Activated CD4-positive, alpha-beta T cell treated with anti-CD3 and anti-CD28 coated beads for 36 hours (primary cell): ENCODE data around the gene HAT1. TPM values are rescaled to one million over a fixed set of nuclear protein-coding genes. Genes with fewer than 3 reads are reported as not detected.
"Not testable (repeated sequence)": the region's sequence is repeated elsewhere in the genome, so short reads cannot be mapped to it uniquely, and the experiment has no call there.

Source experiments
- ATAC-seq: fragments of 200-7000 bp; cut with Tn5 transposase; one replicate; pipeline ENCODE4 v1.10.0; 2021; ENCODE audit warnings: mild to moderate bottlenecking, moderate library complexity
- CTCF ChIA-PET: fragments of 350-600 bp; sonication (Branson Sonifier 250); formaldehyde crosslinking; loops from one replicate; lab custom pipeline; 2021; ENCODE audit warnings: antibody characterized with exemption; lab: Charles Lee
- POLR2A ChIA-PET: fragments of 350-600 bp; sonication (Branson Sonifier 250); formaldehyde crosslinking; loops from one replicate; lab custom pipeline; 2021; ENCODE audit warnings: antibody characterized with exemption, inconsistent platforms; lab: Charles Lee
- DNase-seq: peaks from one replicate; pipeline ENCODE4 v3.0.0-alpha.2; 2020
- H3K27ac Mint-ChIP-seq: one replicate; pipeline ENCODE4 v1.8.0; 2021; ENCODE audit warnings: mixed read lengths
- H3K27me3 Mint-ChIP-seq: one replicate; pipeline ENCODE4 v1.8.0; 2021; ENCODE audit warnings: mixed read lengths
- H3K36me3 Mint-ChIP-seq: one replicate; pipeline ENCODE4 v1.8.0; 2021; ENCODE audit warnings: low read depth, mixed read lengths
- H3K4me1 Mint-ChIP-seq: one replicate; pipeline ENCODE4 v1.8.0; 2021; ENCODE audit warnings: mixed read lengths
- H3K4me3 Mint-ChIP-seq: one replicate; pipeline ENCODE4 v1.8.0; 2021; ENCODE audit warnings: mild to moderate bottlenecking, moderate library complexity, mixed read lengths
- H3K9me3 Mint-ChIP-seq: one replicate; pipeline ENCODE4 v1.8.0; 2021; ENCODE audit warnings: low read depth, mixed read lengths
- intact Hi-C, 2 experiments: fragments of 100-400 bp; cut with DNase I in 1 of 2; cut with micrococcal nuclease in 1 of 2; formaldehyde crosslinking; loops; one replicate each; pipeline versions ENCODE4 v1.14.2 to v1.15.1; 2022 to 2024; cut with DNase I, micrococcal nuclease
- total RNA-seq, 2 experiments: library from RNA; stranded (reverse); gene quantifications; one replicate each; pipeline ENCODE4 v1.2.3, GENCODE V29; 2021

HAT1 gene
- total RNA-seq, 2 experiments from 2014 or later = 88.5 to 92.6 TPM

DNA sequence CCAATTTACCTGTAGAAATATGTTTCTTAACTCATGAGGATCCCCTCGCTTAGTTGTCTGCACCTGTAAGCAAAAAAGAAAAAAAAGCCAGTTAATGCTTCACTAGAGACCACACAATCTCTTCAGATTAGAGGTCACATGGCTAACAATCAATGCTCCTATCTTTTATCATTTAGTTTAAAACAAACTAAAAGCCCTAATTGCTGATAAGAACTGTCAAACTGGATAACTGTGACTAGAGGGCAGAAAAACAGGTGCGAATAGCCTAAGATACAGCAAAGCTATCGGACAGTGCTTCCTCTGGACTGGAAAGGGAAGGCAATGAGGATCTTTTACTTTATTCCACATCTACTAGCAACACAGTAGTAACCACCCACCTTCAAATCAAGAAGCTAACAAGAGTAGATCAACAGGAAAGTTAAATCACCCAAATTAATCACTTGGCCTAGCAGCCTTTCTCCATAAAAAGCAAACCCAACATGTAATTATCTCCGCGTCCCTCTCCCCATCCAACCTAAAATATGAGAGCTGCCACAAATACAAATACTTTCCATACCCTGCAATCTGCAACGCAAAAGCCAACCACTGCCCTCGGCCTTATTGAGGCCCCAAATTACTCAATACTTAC, 29.0 kb upstream of the HAT1 start:
- ChIA-PET POLR2A (interaction anchor here (1.1 to 1.2 kb wide), 2 partner anchors 29 to 30 kb away, joined by 5 read pairs; partner anchors contain the start of gene HAT1), CTCF (interaction anchor here (0.6 to 1.6 kb wide), 5 partner anchors 8 to 209 kb away, joined by 3 to 4 read pairs (median 3); partner anchors contain the start of gene DLX2)
- no peak for DNase-seq
- H3K27me3 Mint-ChIP-seq = no peaks in the 10 kb centered on the region
- H3K27ac Mint-ChIP-seq = peak overlapping the region; percentile 98
- peaks cover 32% of the 10 kb centered on the region for H3K4me1 Mint-ChIP-seq
- H3K9me3 Mint-ChIP-seq = no peaks in the 10 kb centered on the region
- peaks cover 24% of the 10 kb centered on the region for H3K36me3 Mint-ChIP-seq
- intact Hi-C loops = loop anchor here (2.0 kb wide), 2 partner anchors 105 to 459 kb away; partner anchors contain the start of genes DCAF17 (in 1 of the 2) and METAP1D (in 1 of the 2)
- ATAC-seq = no peak
- peak overlapping the region; percentile 100 for H3K4me3 Mint-ChIP-seq

DNA sequence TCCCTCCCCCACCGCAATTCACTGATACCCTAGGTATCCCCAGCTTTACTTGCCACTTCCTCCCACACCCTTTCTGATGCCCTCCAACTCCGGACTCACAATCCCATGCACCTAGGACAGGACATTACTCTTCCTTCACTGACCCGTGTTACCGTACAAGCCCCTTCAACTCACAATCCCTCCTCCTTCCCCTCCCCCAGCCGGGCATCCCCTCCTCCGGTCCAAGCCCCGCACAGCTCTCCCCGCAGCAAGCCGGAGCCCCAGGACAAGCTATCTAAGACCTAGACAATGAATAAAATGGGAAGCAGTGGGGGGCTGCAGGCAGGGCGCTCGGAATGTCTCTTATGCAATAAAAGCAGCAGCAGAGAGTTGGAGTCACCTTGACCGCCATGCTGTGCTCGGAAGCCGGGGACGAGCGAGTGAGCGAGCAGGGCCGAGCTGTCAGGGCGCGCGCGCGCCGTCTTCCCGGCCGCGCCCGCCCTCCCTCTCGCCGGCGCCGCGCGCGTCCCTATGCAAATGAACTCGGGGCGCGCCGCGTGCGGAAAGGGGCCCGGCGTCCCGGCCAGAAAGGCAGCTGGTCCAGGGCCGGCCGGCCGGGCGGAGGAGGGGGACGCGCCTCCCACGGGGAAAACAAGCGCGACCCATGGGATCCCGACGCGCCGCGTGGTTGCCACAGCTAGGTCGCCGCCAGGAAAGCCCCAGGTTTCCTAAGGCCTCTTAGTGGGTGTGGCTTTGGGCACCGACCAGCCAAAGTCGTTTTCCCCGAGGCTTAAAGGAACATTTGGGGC, 28.2 kb upstream of the HAT1 start, which contains the start of gene SLC25A12:
TSS of gene SLC25A12 (minus strand) at position 421 of the 788 bp plus-strand sequence. CDS start at position 391, 30 bp downstream.
- POLR2A ChIA-PET = interaction anchor here (1.1 to 1.2 kb wide), 2 partner anchors 29 to 30 kb away, joined by 5 read pairs; partner anchors contain the start of gene HAT1
- H3K4me1 Mint-ChIP-seq = peaks cover 30% of the 10 kb centered on the region
- DNase-seq (peak; percentile 88), ATAC-seq (peak; percentile 98)
- peak within 1 kb of the TSS; percentile 98 for H3K27ac Mint-ChIP-seq
- intact Hi-C loops = loop anchor here (1.0 to 2.0 kb wide), 6 partner anchors 28 to 661 kb away; partner anchors contain the start of genes HAT1 (in 2 of the 2), METAP1D (in 2 of the 2), DCAF17 (in 1 of the 2) and DLX2 (in 1 of the 2)
- H3K4me3 Mint-ChIP-seq = peak within 1 kb of the TSS; percentile 100
- H3K36me3 Mint-ChIP-seq = peaks cover 22% of the 10 kb centered on the region
- CTCF ChIA-PET = interaction anchor here (0.6 to 1.4 kb wide), 4 partner anchors 8 to 217 kb away, joined by 3 to 5 read pairs (median 3); partner anchors contain the start of genes DLX2 and HAT1
- H3K27me3 Mint-ChIP-seq = no peaks in the 10 kb centered on the region
- no peaks in the 10 kb centered on the region for H3K9me3 Mint-ChIP-seq

DNA sequence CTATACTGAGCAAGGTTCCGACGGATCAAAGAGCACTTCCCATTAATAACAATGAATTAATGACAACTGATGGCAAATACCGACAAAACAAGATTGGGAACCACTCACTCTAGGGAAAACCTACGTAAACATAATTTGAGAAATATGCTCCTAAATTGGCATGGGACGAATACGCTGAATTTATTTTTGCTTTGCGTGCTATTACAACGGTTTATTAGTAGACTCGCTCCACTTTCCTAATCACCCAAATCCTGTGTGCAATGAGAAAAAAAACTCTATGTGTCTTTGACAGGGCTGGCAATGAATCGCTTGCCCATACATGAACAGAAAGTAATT, 27.7 kb upstream of the HAT1 start:
- Mint-ChIP-seq H3K27ac (peak overlapping the region; percentile 86), H3K36me3 (peaks cover 20% of the 10 kb centered on the region), H3K4me3 (peak overlapping the region; percentile 100), H3K4me1 (peaks cover 30% of the 10 kb centered on the region), H3K9me3 (no peaks in the 10 kb centered on the region), H3K27me3 (no peaks in the 10 kb centered on the region)
- ATAC-seq = no peak
- no peak for DNase-seq
- intact Hi-C loops = loop anchor here (1.0 to 2.0 kb wide), 4 partner anchors 28 to 660 kb away; partner anchors contain the start of genes HAT1 (in 2 of the 2), DLX2 (in 1 of the 2) and METAP1D (in 1 of the 2)
- CTCF ChIA-PET = interaction anchor here (0.6 to 1.4 kb wide), 3 partner anchors 28 to 217 kb away, joined by 3 to 5 read pairs (median 3); partner anchors contain the start of genes DLX2 and HAT1
- POLR2A ChIA-PET = interaction anchor here (1.2 kb wide), 1 partner anchor 28 kb away, joined by 5 read pairs; the partner anchor contains the start of gene HAT1

DNA sequence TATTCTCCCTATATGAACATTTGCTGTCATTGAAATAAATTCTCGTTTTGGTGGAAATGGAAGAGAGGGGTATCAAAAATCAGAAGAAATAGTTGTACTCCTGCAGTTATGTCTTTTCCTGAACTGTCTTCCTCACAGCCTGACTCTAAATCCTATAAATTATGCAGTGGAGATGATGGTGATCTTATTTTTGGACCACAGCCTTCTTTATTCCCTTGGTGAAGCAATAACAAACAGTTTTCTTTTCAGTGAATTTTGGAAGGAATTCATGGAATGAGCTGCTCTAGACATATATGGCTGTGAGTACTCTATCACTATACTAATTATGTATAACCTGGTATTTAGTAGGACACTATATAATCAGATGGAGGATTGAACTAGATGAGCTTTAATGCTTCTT, 26.5 kb upstream of the HAT1 start:
- no peak overlapping the region for H3K4me3 Mint-ChIP-seq

DNA sequence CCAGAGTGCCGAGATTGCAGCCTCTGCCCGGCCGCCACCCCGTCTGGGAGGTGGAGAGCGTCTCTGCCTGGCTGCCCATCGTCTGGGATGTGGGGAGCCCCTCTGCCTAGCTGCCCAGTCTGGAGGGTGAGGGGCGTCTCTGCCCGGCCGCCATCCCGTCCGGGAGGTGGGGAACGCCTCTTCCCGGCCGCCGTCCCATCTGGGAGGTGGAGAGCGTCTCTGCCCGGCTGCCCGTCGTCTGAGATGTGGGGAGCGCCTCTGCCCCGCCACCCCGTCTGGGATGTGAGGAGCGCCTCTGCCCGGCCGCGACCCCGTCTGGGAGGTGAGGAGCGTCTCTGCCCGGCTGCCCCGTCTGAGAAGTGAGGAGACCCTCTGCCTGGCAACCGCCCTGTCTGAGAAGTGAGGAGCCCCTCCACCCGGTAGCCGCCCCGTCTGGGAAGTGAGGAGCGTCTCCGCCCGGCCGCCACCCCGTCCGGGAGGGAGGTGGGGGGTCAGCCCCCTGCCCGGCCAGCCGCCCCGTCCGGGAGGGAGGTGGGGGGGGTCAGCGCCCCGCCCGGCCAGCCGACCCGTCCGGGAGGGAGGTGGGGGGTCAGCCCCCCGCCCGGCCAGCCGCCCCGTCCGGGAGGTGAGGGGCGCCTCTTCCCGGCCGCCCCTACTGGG, 22.5 kb upstream of the HAT1 start:
- CTCF ChIA-PET, DNase-seq, H3K9me3 Mint-ChIP-seq, H3K36me3 Mint-ChIP-seq, H3K4me1 Mint-ChIP-seq, H3K27ac Mint-ChIP-seq, POLR2A ChIA-PET, H3K4me3 Mint-ChIP-seq, H3K27me3 Mint-ChIP-seq, ATAC-seq, intact Hi-C loops: not testable (repeated sequence)

More for the DNA sequence above, 26.5 kb upstream of the HAT1 start:
- Mint-ChIP-seq H3K27ac (no peak overlapping the region), H3K4me1 (peaks cover 27% of the 10 kb centered on the region), H3K9me3 (no peaks in the 10 kb centered on the region), H3K36me3 (peaks cover 10% of the 10 kb centered on the region), H3K27me3 (no peaks in the 10 kb centered on the region)
- intact Hi-C loops = loop anchor here in 1 of 2 experiments (2.0 kb wide), 2 partner anchors 207 to 659 kb away; partner anchors contain the start of gene DLX2
- DNase-seq = no peak
- no peak for ATAC-seq
- CTCF ChIA-PET = interaction anchor here (0.5 to 0.6 kb wide), 2 partner anchors 79 to 100 kb away, joined by 3 read pairs; no protein-coding TSS in a partner anchor
- POLR2A ChIA-PET = no interaction called here

DNA sequence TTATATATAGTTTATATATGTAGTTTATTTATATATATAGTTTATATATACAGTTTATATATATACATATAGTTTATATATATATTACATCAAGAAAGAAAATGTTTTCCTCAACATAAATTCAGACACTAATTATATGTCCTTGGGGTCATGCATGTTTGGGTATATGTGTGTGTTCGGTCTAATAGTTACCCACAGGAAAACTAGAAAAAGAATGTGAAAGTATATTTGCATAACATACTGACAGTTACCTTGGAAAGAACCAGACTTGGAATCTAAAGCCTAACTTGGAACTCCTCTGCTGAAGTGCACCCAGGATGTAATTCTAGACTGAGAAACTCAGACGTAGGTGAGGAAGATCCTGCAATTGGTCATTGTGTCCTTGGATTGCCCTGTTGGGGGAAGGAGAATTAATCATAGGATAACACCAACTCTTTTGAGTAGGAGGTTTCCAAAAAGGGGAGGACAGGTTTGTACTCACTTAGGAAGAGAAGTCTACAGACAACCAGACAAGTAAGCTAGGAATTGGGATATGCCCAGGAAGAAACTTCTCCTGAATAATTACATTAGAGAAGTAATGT, 19.3 kb upstream of the HAT1 start:
- peaks cover 6% of the 10 kb centered on the region for H3K27me3 Mint-ChIP-seq
- DNase-seq = no peak
- H3K27ac Mint-ChIP-seq = no peak overlapping the region
- POLR2A ChIA-PET = no interaction called here
- no peaks in the 10 kb centered on the region for H3K36me3 Mint-ChIP-seq
- H3K9me3 Mint-ChIP-seq = no peaks in the 10 kb centered on the region
- intact Hi-C loops = no loop called here
- ATAC-seq = no peak
- H3K4me1 Mint-ChIP-seq = no peaks in the 10 kb centered on the region
- CTCF ChIA-PET = no interaction called here
- no peak overlapping the region for H3K4me3 Mint-ChIP-seq

DNA sequence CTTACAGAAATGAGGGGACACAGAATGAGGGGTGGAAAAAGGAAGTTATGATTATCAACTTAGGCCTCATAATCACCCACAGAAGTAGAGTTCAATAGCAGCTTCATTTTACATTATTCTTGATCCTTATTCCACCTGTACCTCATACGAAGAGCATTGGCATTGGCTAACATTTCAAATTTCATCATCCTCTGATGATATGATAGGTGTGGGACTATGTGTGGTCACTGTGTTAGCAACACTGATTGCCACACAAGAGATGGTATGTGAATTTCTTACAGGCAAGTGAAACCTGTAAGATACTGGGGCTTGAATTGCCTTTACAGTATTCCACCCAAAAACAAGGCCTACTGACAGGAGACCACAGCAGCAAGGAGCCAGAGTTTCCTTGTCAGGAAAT, 14.0 kb upstream of the HAT1 start:
- ChIA-PET POLR2A (no interaction called here), CTCF (no interaction called here)
- DNase-seq (no peak), ATAC-seq (no peak)
- Mint-ChIP-seq H3K4me3 (no peak overlapping the region), H3K4me1 (peaks cover 5% of the 10 kb centered on the region), H3K36me3 (no peaks in the 10 kb centered on the region), H3K27ac (no peak overlapping the region), H3K9me3 (no peaks in the 10 kb centered on the region), H3K27me3 (peaks cover 6% of the 10 kb centered on the region)
- intact Hi-C loops = no loop called here

DNA sequence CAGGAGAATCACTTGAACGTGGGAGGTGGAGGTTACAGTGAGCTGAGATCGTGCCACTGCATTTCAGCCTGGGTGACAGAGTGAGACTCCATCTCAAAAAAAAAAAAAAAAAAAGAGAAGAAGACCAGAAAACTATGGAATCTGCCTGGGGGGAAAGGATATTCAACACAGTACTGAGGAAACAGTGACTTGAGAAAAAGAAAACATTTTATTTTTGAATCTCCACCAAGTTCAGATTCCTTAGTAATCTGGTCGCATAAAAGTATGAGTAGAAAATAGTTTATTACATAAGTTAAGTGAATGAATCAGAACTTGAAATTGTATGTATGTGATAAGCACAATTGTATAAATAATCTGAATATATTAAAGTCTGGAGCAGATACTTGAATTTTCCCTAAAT, 13.0 kb upstream of the HAT1 start:
- Mint-ChIP-seq H3K27ac (no peak overlapping the region), H3K27me3 (peaks cover 6% of the 10 kb centered on the region), H3K9me3 (no peaks in the 10 kb centered on the region), H3K4me1 (peaks cover 5% of the 10 kb centered on the region), H3K36me3 (no peaks in the 10 kb centered on the region), H3K4me3 (no peak overlapping the region)
- intact Hi-C loops = no loop called here
- ATAC-seq (no peak), DNase-seq (no peak)
- ChIA-PET POLR2A (interaction anchor here (0.6 kb wide), 1 partner anchor 524 kb away, joined by 3 read pairs; no protein-coding TSS in a partner anchor), CTCF (no interaction called here)

DNA sequence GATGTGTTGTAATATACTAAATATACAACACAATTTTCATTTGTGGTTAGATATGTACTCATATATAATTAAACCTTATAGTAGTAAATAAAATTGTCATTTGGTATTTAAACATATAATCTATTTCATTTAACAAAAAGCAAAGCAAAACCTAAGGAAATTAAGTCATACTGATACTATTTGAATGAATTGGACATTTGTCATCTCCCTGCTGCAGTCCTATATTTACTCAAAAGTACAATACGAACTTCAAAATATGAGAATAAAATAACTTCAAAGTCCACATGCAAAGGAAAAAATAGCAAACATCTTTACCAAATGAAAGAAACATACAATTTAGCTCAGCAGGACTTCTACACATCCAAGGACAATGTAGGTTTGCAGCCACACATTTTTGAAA, 11.8 kb upstream of the HAT1 start:
- ATAC-seq = peak; percentile 39
- intact Hi-C loops = no loop called here
- Mint-ChIP-seq H3K27ac (no peak overlapping the region), H3K36me3 (no peaks in the 10 kb centered on the region), H3K9me3 (no peaks in the 10 kb centered on the region), H3K27me3 (no peaks in the 10 kb centered on the region), H3K4me3 (no peak overlapping the region), H3K4me1 (peaks cover 5% of the 10 kb centered on the region)
- ChIA-PET POLR2A (no interaction called here), CTCF (interaction anchor here (1.1 kb wide), 1 partner anchor 25 kb away, joined by 3 read pairs; no protein-coding TSS in a partner anchor)
- no peak for DNase-seq

DNA sequence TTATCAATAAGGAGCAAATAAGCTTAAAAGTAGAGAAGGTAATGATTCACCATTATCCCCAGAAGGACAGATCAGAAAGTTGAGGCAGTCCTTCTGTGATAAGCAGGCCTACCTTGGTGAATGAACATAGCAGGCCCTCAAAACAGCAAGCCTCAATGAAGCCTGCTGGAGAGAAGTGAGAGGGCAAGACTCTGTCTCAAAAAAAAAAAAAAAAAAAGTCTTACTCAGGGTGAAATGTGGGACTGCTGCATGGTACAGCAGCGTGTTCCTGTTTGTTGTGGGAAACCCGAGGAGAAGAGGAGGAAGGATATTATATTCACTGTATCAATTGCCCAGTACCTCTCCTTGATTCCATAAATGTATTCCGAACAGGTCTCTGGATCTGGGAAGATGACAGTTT, 8.7 kb upstream of the HAT1 start:
- no peak for DNase-seq
- H3K27me3 Mint-ChIP-seq = no peaks in the 10 kb centered on the region
- POLR2A ChIA-PET = interaction anchor here (0.5 kb wide), 1 partner anchor 8 kb away, joined by 6 read pairs; no protein-coding TSS in a partner anchor
- intact Hi-C loops = no loop called here
- no peak overlapping the region for H3K4me3 Mint-ChIP-seq
- no peaks in the 10 kb centered on the region for H3K36me3 Mint-ChIP-seq
- no peak overlapping the region for H3K27ac Mint-ChIP-seq
- peaks cover 5% of the 10 kb centered on the region for H3K4me1 Mint-ChIP-seq
- ATAC-seq = no peak
- no peaks in the 10 kb centered on the region for H3K9me3 Mint-ChIP-seq
- CTCF ChIA-PET = interaction anchor here (0.6 to 1.4 kb wide), 5 partner anchors 9 to 90 kb away, joined by 3 to 4 read pairs (median 3); partner anchors contain the start of gene HAT1
